HUES64 (cell line): Measurements from ENCODE around the gene LAMA1.

Source experiments
- H3K27ac ChIP-seq: 2 replicates; pipeline ENCODE4 v1.7.0; 2013; ENCODE audit warnings: low read depth, low read length, inconsistent platforms
- H3K27me3 ChIP-seq: 2 replicates; pipeline ENCODE4 v1.6.1; 2013; ENCODE audit warnings: mild to moderate bottlenecking, low read length; ENCODE audit not compliant: insufficient read depth
- H3K36me3 ChIP-seq: 2 replicates; pipeline ENCODE4 v1.6.1; 2013; ENCODE audit warnings: mild to moderate bottlenecking, low read length; ENCODE audit not compliant: insufficient read depth
- H3K4me1 ChIP-seq: 2 replicates; pipeline ENCODE4 v1.6.1; 2013; ENCODE audit warnings: mild to moderate bottlenecking, low read length, moderate library complexity; ENCODE audit not compliant: insufficient read depth
- H3K4me3 ChIP-seq: 2 replicates; pipeline ENCODE4 v1.5.1; 2013; ENCODE audit warnings: mild to moderate bottlenecking, low read length, moderate library complexity
- H3K9ac ChIP-seq: 2 replicates; pipeline ENCODE4 v1.6.1; 2013; ENCODE audit warnings: mild to moderate bottlenecking, low read depth, low read length
- H3K9me3 ChIP-seq: 2 replicates; pipeline ENCODE4 v1.6.1; 2013; ENCODE audit warnings: low read depth, low read length; ENCODE audit not compliant: insufficient read depth
- WGBS: fragments of 150-250, 120-280 bp; methylation state at CpG from one replicate; pipeline ENCODE4 v1.1.7; 2013; ENCODE audit warnings: missing lambda C conversion rate; 5-methylcytosine and 5-hydroxymethylcytosine counted together

The LAMA1 gene

DNA sequence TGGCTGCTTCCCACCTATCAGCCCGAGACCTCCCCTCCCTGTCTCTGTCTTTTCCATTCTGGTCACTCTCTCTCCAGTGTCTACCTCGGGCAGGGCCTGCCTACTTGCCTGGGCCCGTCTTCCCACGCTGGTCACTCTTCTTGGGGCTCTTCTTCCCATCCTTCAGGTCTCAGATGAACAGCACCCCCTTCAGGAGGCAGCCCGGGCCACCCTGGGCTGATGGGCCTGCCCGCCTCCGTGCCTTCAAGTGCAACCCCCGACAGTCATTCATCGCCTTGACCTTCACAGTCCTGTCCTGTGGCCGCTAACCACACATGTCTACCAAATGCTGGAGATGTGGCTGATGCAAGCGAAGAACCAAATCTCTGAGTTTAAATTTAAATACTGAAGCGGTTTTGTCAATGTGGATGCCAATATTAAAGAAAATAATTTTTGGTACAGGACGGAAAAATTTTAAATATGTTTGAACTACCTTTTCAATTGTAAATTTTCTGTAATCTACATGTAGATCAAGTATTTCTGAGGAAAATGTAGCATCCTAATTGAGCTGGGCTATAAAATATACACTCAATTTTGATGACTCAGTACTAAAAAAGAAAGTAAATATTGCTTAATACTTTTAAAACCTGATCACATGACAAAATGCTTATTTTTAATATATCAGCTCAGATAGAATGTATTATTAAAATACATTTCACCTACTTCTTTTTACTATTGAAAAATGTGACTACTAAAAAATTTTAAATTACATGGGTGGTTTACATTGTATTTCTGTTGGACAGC is 96.4 kb downstream of the LAMA1 start:
- WGBS: 94% methylated on average over 12 of the region's 13 CpGs
- no peak overlapping the region for H3K9ac ChIP-seq
- H3K36me3 ChIP-seq: peaks cover 69% of the 10 kb centered on the region
- no peak overlapping the region for H3K4me3 ChIP-seq
- H3K27ac ChIP-seq: no peak overlapping the region
- no peaks in the 10 kb centered on the region for H3K27me3 ChIP-seq
- no peaks in the 10 kb centered on the region for H3K9me3 ChIP-seq
- no peaks in the 10 kb centered on the region for H3K4me1 ChIP-seq

DNA sequence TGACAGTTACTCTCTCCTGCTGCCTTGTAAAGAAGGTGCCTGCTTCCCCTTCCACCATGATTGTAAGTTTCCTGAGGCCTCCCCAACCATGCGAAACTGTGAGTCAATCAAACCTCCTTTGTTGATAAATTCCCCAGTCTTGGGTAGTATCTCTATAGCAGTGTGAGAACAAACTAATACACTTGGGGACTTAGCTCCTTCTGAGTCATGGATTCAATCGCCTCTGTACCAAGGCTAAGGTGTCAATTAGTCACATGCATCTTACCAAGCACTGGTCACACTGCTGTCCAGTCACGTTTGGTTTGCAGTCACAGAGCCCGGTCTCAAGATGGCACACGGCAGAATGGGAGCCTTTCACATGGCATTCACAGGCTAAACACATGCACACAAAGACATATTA is 100.6 kb downstream of the LAMA1 start:
- no peaks in the 10 kb centered on the region for H3K4me1 ChIP-seq
- H3K9me3 ChIP-seq: no peaks in the 10 kb centered on the region
- peaks cover 60% of the 10 kb centered on the region for H3K36me3 ChIP-seq
- no peak overlapping the region for H3K4me3 ChIP-seq
- H3K9ac ChIP-seq: no peak overlapping the region
- H3K27me3 ChIP-seq: no peaks in the 10 kb centered on the region
- WGBS: 95% methylated on average over 5 of the region's 5 CpGs
- no peak overlapping the region for H3K27ac ChIP-seq

DNA sequence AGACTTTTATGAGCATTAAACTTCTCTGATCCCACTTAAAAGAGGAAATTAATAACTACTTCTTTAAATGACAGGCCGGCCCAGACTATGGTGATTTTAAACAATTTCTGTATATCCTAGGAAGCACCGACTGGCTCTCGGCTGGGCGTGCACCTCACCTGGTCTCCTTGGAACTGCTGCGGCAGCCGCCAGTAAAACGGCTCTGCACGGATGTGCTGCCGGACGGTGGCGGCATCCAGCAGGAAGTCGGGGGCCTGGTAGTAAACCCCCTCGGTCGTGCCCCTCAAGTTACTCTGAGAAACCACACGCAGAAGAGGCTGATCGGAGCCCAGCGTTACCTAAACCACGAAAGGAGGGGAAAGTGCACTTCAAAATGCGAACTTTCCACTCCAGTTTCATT is 106.5 kb downstream of the LAMA1 start:
- peaks cover 87% of the 10 kb centered on the region for H3K36me3 ChIP-seq
- no peak overlapping the region for H3K9ac ChIP-seq
- 90% methylated on average over 19 of the region's 19 CpGs for WGBS
- no peak overlapping the region for H3K27ac ChIP-seq
- H3K27me3 ChIP-seq: no peaks in the 10 kb centered on the region
- H3K4me3 ChIP-seq: no peak overlapping the region
- H3K4me1 ChIP-seq: no peaks in the 10 kb centered on the region
- H3K9me3 ChIP-seq: no peaks in the 10 kb centered on the region

DNA sequence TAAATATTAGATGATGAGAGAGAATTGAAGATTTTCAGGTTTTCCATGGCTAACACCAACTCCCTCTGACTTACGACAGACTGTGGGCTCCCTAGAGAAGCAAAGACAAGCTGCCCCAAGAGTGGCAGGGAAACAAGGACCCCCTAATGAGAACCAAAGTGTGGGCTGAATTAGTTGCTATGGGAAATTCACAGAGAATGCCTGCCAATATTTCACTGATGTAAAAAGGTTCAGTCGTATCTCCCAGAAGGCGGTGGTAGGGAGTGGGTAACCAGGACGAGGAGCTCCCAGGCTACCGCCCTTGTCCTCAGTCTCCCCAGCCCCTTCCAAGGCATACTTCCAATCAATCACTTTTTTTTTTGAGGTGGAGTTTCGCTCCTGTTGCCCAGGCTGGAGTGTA is 113.6 kb downstream of the LAMA1 start:
- Histone ChIP-seq H3K36me3 (peaks cover 63% of the 10 kb centered on the region), H3K4me3 (no peak overlapping the region), H3K27ac (no peak overlapping the region), H3K27me3 (no peaks in the 10 kb centered on the region), H3K4me1 (peaks cover 9% of the 10 kb centered on the region), H3K9ac (no peak overlapping the region), H3K9me3 (no peaks in the 10 kb centered on the region)
- WGBS: 93% methylated on average over 6 of the region's 6 CpGs

DNA sequence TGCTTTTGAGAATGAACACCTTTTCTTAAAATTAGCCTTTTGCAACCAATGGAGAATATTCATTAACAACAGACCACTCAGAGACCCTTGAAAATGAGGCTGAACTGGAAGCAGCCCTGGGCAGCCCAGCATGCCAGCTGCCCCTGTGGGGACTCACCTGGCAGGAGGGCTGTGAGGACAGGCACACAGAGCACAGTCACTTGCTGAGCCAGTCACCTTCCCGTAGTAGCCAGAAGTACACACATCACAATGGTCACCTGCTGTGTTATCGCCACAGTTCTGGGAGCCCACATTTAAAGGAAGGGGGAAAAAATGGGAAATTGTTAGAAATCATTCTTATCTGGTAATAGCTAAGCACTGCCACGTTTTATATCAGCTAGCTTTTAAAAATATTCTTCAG is 115.5 kb downstream of the LAMA1 start:
- H3K9me3 ChIP-seq: no peaks in the 10 kb centered on the region
- H3K9ac ChIP-seq: no peak overlapping the region
- WGBS: 14% methylated on average over 3 of the region's 3 CpGs
- H3K4me1 ChIP-seq: peaks cover 9% of the 10 kb centered on the region
- H3K4me3 ChIP-seq: no peak overlapping the region
- H3K27ac ChIP-seq: no peak overlapping the region
- peaks cover 62% of the 10 kb centered on the region for H3K36me3 ChIP-seq
- no peaks in the 10 kb centered on the region for H3K27me3 ChIP-seq

DNA sequence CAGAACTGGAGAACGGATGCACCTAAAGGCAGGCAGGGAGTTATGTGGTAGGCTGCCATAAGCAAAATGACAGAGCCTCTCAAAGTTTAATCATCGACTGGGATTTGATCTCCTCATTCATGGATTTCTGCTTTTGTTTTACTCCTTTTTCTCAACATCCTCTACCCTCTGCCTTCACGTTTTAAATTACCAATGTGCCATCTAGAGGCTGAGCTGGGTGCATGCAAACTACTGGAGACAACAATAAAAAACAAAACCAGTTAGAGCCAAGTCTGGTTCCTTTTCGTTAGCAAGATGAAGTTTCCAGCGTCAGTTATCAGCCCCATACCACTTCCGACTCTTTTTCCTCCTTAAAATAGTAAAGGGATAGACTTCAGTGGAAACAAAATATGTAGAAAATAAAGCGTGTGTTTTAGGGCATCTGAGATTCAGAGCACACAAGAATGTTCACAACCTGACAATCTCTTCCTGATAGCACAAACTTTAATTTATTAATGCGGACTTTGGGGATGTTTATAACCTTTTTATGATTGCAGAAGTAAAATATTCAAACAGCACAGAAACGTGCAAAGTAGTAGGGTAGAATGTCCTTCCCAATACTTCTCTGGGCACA is 117.0 kb downstream of the LAMA1 start:
- H3K4me1 ChIP-seq: peaks cover 9% of the 10 kb centered on the region
- peaks cover 52% of the 10 kb centered on the region for H3K36me3 ChIP-seq
- no peaks in the 10 kb centered on the region for H3K9me3 ChIP-seq
- no peak overlapping the region for H3K4me3 ChIP-seq
- H3K9ac ChIP-seq: no peak overlapping the region
- H3K27me3 ChIP-seq: no peaks in the 10 kb centered on the region
- no peak overlapping the region for H3K27ac ChIP-seq
- WGBS: 71% methylated on average over 5 of the region's 9 CpGs

DNA sequence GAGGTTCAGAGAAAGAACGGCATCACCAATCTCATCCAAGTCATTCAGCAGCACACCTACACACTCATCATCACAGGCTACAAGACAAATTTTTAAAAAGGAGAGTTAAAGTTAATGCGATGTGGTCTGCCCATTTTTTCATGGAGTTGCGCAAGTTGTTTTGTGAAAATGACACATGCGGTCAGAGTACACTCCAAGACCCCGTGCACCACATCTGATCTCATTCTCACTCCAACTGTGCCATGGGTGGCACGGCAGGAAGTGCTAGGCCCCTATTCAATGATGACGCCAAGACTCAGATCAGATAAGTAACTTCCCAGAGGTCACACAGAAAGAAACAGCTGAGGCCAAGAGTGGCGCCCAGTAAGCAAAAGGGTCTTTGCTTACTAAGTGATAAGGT is 119.8 kb downstream of the LAMA1 start:
- Histone ChIP-seq H3K27me3 (no peaks in the 10 kb centered on the region), H3K36me3 (peaks cover 69% of the 10 kb centered on the region), H3K4me3 (no peak overlapping the region), H3K9me3 (no peaks in the 10 kb centered on the region), H3K4me1 (peaks cover 9% of the 10 kb centered on the region), H3K27ac (no peak overlapping the region), H3K9ac (no peak overlapping the region)
- 97% methylated on average over 8 of the region's 8 CpGs for WGBS

DNA sequence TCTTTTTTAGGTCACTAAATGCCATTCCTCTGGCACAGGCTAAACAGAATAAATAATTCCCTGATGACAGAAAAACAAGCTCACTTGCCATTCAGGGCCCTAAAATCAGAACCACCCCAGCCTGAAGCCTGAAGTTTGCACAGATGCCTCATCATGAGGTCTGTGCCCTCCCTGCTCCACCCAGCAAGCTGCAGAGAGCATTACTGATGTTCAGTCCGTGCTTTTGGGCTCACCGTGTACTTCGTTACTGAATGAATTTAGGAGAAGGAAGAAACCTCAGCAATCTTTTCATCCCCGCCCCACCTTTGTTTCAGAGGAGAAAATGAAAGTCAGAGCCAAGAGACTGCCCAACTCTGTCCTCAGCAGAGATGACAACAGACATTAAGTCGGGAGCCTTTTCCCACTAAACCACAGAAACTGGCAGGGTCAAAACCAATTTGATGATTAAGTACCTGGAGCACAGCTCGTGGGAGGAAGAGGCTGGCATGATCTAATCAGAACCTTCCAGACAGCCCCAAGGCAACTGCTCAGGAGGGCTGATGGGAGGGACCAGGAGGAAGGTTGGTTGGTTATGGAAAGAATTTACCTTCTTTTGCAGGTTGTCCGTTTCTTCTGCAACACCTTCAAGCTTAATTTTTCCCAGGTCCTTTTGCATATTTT is 122.7 kb downstream of the LAMA1 start:
- H3K4me3 ChIP-seq: no peak overlapping the region
- 88% methylated on average over 7 of the region's 7 CpGs for WGBS
- no peaks in the 10 kb centered on the region for H3K9me3 ChIP-seq
- H3K4me1 ChIP-seq: no peaks in the 10 kb centered on the region; the same call in 1 of the 2 replicates
- peaks cover 84% of the 10 kb centered on the region for H3K36me3 ChIP-seq
- H3K9ac ChIP-seq: no peak overlapping the region
- H3K27ac ChIP-seq: no peak overlapping the region
- no peaks in the 10 kb centered on the region for H3K27me3 ChIP-seq

DNA sequence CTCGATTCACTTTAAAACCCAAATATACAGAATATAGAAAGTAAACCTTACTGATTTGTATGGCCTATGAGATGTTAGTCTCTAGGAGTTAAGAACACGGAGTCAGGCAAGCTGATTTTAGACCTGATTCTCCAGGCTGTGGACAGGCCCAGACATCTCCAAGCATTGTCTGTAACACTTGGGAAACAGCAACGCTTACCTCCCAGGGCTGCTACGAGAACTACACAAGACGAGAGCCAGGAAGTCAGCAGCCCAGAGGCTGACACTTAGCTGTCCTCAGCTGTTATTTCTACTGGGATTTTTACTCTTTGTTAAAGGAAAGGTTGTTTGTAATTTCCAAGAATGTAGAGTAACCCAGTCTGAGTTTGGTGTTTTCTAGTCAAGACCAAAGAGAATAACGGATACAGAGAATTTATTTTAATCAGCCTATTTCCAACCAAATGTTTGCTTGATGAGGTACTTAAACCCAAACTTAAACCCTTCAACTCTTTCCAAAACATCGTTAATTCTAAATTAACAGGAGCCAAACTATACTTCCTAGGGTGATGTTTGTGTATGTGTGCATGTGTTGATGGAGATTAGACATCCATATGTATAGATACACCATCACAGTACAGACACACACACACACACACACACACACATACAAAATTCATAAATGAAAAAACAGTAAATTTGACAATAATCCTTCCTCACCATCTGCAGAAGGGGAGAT is 123.4 kb downstream of the LAMA1 start:
- H3K9ac ChIP-seq: no peak overlapping the region
- 87% methylated on average over 5 of the region's 7 CpGs for WGBS
- H3K27me3 ChIP-seq: no peaks in the 10 kb centered on the region
- H3K9me3 ChIP-seq: no peaks in the 10 kb centered on the region
- peaks cover 82% of the 10 kb centered on the region for H3K36me3 ChIP-seq
- no peaks in the 10 kb centered on the region; the same call in 1 of the 2 replicates for H3K4me1 ChIP-seq
- no peak overlapping the region for H3K4me3 ChIP-seq
- H3K27ac ChIP-seq: no peak overlapping the region

DNA sequence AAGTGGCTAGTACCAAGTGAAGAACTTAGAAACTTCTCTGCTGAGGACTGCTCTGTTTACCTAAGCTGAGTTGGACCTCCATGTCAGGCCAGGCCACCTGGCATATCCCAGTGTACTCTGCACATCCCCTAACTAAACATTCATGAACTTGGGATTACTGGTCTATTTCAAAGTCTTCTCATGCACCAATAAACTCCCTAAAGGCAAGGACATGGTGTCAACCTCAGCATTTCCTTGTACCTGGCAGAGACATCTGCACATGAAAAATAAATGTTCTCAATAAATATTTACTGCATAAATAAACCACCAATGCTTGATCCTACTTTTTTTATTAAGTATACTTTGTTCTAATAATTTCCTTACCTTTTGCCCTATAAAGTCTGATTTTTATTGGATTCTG is 124.8 kb downstream of the LAMA1 start:
- H3K27ac ChIP-seq: no peak overlapping the region
- H3K4me1 ChIP-seq: no peaks in the 10 kb centered on the region; the same call in 1 of the 2 replicates

DNA sequence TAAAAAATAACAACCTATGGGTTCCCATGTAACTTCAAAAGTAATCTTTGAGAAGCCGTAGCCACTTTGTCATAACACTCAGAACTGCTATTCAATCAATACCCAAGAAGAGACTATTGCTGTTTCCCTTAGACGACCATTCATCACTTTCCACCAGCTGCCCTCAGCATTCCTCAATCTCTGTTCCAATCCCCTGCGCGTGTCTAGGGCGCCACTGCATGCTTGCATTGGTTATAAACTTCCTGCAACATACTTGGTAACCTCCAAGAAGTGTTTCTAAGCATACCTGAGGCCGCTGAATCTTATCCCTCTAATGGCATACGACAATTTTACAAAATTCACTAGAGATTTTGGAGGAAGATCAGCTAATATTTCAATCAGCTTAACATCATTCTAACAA is 134.2 kb downstream of the LAMA1 start:
- Histone ChIP-seq H3K27ac (no peak overlapping the region), H3K27me3 (no peaks in the 10 kb centered on the region), H3K36me3 (peaks cover 74% of the 10 kb centered on the region), H3K4me1 (peaks cover 5% of the 10 kb centered on the region; the same call in 1 of the 2 replicates), H3K4me3 (no peak overlapping the region), H3K9ac (no peak overlapping the region), H3K9me3 (no peaks in the 10 kb centered on the region)
- 88% methylated on average over 7 of the region's 7 CpGs for WGBS

More for the DNA sequence above, 124.8 kb downstream of the LAMA1 start:
- Histone ChIP-seq H3K27me3 (no peaks in the 10 kb centered on the region), H3K36me3 (peaks cover 80% of the 10 kb centered on the region), H3K9ac (no peak overlapping the region), H3K4me3 (no peak overlapping the region), H3K9me3 (no peaks in the 10 kb centered on the region)
